Measurements from ENCODE around the gene DOCK1.

DOCK1 gene

DNA sequence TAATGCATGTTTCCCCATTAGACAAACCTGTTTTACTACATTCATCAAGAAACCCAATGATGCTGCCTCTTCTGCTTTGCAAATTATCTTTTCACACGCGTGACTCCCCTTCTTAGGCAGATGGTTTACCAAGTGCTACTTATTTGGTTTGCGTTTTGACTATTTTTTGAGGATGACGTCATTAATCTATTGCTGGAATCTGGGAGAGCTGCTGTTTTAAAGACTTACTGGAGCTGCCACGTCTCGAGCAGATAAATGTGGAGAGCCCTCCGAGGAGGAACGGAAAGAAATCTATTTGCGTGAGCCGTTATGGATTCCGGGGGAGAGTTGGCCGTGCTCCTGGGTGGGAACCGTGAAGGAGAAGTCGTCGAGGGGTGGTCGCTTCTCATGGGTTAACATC is 271.4 kb downstream of the DOCK1 start:
- no peak for DNase-seq (ENCODE audit: low spot score)

DNA sequence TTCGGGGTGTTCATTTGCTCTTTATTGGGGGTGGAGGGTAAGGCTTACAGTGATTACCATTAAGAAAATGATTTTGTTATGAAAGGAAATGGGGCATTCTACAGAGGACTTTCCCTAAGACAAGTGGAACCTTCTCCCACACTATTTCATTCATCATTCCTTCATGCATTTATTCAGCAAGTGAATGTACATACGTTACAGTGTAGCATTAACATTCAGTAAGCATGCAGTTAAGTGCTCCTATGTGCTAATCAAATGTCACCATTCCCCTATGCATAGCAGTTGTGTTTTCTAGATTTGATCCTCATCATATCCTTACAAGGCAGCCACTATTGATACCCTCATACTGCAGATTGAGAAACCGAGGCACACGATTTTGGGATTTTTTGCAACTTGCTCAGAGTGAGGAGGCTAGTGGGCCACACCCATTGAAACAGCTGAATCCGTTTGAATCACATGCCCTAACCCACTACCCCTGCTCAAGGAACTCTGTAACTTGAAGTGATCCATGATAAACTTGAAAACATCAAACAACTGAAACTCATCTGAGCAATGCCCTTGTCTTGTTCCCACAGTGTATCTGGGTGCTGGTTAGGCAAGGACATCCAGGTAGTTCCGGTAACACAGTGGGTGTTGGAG is 274.5 kb downstream of the DOCK1 start:
- DNase-seq (ENCODE audit: low spot score) = no peak

DNA sequence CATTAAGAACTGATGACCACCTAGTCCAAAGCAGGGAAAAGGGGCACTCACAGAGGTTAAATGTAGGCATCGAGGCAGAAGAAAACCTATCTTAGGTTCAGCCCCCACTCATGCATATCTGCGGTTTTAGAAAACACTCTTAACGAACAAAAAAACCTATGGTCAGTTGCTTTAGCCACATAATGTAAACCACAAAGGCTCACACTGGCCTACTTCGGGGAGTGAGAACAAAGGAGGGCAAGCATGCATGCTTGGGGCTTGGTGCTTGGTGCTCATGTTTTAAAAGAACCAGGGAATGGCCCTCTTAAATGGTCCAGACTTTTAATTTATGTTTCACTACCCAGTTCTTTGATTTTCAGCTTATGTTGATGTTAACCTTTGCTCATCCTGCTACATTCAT is 276.9 kb downstream of the DOCK1 start:
- no peak for DNase-seq (ENCODE audit: low spot score)

DNA sequence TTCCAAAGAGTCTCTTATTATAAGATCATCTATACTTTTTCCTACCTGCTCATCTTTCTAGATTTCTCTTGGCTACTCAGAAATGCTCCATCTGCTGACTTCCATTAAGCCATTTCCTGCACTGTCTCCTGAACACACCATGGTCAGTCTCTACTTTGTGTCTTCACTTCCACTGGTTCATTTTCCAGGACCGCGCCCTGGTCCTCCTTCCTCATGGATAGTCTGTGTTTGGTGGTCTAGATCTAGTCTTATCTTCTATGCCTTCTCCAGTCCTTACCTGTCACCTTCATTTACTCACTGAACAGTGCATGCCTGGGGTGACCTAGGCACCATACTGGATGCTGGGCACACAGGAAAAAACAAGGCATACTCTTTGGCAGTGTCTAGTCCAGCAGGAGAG is 279.4 kb downstream of the DOCK1 start:
- DNase-seq (ENCODE audit: low spot score) = no peak

DNA sequence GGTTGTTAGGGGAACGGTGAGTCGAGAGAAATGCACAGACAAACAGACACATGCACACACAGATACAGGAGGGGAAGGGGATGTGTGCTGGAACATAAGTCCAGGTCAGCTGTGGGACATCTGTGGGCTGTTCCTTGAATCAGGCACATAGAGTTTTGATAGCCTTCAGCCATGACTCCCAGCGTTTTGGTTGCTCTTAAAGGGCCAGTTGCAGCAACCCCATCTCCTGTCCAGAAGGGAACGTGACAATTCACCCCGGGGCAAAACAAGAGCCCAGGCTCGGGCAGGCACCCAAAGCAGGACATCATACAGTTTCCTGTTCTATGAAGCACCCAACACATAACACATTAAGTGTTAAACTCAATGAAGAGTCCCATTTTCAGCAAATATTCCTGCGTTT is 281.6 kb downstream of the DOCK1 start:
- no peak for DNase-seq (ENCODE audit: low spot score)

DNA sequence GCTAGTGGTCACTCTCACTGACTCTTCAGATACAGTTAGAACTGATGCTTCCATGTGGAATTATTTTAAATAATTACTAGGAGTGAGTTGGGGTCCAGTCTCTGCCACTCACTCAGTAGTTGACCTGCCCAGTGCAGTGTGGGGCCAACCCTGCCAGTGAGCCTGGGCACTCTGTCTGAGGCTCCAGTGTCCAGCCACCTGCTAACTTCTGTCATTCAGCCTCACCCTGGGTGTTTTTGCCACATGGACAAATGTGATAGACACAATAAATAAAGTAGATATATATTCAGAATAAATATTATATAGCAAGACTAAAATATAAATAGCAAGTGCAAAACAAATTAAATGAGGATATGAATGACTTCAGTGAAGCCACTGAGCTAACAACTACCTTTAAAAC is 284.0 kb downstream of the DOCK1 start:
- no peak for DNase-seq (ENCODE audit: low spot score)

DNA sequence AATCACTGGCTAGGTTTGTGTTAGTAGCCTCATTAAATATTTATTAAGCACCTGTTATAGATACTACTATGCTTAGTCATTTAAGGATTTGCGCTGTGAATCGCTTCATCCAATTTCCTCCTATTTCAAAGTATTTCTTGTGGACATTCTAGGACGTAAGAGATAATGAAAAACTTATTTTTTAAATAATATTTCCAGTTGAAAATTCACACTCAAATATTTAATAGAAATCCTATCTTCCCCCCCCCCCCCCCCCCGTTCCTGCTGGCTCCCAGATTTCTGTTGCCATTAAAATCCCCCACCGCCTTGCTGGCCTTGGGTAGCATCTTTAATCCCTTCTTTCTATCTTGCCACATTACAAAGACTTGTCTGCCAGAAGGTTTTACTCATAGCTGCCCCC is 285.2 kb downstream of the DOCK1 start:
- no peak for DNase-seq (ENCODE audit: low spot score)

DNA sequence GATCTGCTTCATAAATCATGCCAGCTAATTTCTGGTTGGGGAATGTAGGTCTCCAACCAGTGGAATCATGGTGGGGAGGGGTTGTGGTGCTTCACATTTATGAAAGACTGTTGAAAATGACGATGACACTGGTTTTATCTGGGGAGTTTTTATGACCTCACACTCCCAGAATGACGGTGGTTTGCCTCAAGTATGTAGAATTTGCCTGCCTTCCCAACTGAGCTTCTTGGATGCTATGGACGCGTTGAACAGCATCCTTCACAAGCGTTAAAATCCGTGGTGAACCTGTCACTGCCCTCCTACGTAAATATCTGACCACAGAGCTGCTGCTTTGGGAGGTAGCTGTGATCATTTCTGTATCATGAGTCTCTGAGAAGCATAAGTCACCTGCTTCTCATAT is 287.9 kb downstream of the DOCK1 start:
- no peak for DNase-seq (ENCODE audit: low spot score)

DNA sequence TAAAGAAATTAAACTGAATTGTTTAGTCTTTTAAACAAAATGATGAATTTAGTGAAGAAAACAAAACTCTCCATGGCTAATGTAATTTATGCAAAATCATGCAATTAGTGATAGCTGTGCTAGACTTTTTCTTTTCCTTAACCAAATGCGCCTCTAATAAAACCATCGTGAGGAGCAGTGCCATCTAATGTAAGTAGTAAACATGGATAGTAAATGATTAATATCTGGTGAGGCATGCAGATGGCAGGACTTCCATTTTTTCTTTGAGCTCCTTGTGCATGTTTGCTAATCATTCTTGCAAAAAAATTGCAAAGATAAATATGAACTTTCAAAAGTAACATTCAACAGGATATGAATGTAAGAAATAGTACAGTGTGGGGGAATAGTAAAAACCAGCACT is 288.9 kb downstream of the DOCK1 start:
- no peak for DNase-seq (ENCODE audit: low spot score)

DNA sequence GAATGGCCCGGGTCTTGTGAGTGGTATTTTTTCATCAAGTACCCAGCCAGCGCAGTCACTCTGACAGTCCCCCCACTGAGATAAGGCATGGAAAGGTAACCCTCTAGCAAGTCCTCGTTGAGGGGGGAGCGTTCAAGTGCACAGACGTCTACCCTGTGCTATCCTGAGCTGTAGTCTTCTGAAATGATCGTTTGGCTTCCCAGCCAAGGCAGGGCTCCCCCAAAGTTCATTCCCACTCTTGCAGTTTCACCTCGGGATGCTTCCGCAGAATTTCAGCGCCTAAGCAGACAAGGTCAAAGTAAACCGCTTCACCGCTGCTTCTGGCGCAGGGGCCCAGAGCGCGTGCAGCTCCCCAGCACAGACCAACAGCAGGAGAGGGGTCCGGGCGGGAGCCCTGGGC is 289.4 kb downstream of the DOCK1 start:
- DNase-seq (ENCODE audit: low spot score) = no peak

DNA sequence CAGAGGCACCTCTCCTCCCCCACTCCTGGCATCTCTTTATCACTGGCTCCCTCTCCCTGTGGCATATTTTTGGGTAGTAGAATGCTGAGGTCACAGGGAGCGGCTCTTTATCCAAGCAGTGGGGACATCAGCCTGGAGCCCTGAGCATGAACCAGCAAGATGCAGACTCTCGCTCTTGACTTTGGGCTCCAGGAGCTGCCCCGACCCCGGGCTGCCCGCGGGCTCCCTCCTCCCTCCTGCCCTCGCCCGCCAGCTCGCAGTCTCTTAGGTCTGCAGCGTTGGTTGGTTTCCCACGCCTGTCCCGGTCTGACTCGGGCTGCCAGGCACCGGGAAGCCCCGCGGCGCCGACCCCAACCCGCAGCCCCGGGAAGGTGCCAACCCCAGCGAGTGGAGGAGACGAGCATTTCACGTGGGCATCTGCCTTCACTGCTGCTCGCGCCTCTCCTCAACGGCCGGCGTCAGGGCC is 289.8 kb downstream of the DOCK1 start:
- peak; percentile 51 for DNase-seq (ENCODE audit: low spot score)

DNA sequence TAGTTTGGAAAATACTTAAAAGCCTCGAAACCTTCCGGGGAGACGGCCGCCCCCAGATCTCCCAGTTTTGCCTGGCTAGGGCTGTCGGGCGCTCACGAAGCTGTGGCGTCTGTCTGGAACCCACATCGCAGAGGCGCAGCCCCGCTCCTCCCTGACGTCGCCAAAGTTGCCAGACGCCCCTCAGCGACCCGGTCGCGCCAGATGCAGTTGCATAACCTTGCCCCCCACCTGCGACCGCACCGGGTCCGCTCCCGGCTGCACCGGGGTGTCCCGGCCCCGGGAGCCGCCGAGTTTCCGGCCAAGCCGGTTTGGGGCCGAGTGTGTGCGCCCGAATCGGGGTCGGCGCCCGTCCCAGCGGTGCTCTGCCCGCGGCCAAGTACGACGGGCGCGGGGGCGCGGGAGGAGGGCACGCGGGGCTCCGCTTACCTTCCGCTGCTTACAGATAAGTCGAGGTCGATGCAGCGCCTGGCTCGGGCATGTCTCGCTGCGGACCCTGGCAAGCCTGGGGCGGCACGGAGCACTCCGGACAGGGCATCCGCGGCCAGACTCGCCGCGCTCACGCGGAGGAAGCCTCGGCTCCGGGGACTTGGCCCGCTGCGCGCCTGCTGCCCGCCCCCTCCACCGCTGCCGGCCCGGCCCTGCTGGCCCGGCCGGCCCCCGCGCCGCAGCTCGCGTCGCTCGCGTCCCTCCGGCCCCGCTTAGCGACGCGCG is 290.5 kb downstream of the DOCK1 start:
- DNase-seq (ENCODE audit: low spot score) = no peak

DNA sequence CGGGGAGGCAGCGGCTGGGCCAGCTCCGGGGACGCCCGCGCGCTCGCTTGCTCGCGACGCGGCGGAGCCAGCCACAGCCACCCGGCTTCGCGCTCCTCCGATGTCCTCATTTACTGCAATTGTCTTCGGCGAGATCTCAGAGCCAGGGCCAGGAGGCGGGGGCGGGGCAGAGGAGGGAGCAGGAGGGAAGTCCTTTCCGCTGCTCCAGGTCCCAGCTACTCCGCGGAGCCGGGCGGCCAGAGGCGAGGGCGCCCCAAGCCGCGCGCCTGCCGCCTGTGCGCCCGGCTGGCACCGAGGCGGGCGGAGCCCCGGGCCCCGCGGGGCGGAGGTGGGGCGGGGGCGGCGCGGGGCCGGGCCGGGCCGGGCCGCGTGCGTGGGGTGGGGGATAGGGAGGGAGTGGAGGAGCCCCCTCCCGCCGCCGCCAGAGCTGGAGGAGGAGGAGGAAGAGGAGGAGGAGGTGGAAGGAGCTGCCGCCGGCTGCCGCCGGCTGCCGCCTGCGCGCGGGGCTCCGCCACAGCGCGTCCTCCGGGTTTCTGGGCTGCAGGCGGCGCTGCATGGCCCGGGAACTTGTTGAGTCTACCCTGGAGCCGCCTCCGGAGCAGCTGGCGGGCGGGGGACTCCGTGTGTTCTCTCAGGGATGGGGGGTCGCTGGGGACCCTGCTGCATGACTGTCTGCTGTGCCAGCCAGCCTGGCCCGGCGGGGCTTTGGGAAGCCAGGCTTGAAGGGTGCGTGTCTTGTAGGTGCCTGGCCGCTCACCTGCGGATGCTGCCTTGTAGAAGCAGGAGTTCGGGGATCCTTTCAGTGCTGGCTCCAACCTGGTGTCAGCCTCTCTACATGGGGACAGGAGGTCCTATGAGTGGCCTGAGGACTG is 291.3 kb downstream of the DOCK1 start, which contains the start of gene INSYN2A:
TSS of gene INSYN2A (minus strand) at position 310 of the 872 bp plus-strand sequence. CDS start 20,196 bp downstream, outside the sequence.
- DNase-seq (ENCODE audit: low spot score) = peak; percentile 64

DNA sequence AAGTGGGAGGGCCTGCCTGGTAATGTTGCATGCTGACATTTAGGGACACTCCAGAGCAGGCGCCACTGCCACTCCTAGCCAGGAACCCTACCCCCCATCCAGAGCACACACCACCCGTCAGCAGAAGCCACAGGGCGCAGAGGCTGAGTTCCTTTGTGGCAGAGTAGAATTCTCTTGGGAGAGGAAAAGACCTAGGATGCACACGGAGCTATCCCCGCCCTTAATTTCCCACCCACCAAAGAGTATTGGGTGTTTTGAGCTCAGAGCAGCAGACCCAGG is 291.9 kb downstream of the DOCK1 start:
- DNase-seq (ENCODE audit: low spot score) = no peak

DNA sequence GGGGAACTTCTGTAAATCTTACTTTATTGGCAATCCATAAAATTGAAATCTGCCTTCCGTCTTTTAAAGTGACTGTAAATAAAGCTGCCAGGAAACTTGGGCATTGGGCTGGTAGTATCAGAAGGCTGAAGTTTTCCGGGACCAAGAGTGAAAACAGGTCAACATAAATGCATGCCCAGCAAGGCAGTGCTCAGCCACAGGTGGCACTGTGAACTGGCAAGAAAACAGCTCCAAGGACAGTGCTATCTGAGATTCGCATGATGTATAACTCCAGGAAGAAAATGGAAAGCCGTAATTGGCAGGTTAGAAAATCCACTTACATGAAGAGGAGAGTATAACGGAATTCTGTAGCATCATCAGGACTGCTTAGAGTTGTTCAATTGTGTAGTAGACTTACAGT is 293.1 kb downstream of the DOCK1 start:
- DNase-seq (ENCODE audit: low spot score) = no peak

DNA sequence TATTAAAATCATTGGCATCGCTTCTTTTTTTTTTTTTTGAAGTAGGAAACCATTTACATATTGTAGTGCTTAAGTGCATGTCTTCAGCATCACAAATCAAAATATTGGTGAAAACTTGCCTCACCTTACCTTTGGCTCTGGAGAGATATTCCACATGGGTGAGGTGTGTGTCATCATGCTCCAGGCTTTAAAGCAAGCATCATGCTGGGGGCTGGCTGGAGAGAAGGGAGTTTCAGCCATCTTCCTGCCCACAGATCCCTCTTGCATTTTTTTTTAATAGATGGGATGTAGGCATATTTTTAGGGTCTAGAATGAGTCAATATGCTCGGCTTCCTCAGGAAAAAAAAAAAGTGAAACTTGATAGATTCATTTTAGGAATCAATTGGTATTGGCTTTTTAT is 293.5 kb downstream of the DOCK1 start:
- no peak for DNase-seq (ENCODE audit: low spot score)

DNA sequence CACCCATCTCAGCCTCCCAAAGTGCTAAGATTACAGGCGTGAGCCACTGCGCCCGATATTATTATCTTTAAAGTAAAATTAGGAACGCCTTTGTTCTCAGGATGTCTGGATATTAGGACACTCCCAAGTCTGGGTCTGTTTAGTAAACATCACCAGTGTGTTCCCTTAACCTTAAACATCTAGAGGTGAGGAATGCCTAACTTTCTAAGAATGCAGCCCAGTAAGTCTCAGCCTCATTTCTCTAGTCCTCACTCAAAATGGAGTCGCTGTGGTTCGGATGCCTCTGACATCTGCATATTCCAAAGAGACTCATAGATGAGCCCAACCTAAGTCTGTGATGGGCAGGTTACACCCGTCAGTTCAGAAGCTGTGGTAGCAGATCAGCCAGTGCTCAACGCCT is 295.4 kb downstream of the DOCK1 start:
- DNase-seq (ENCODE audit: low spot score) = no peak

DNA sequence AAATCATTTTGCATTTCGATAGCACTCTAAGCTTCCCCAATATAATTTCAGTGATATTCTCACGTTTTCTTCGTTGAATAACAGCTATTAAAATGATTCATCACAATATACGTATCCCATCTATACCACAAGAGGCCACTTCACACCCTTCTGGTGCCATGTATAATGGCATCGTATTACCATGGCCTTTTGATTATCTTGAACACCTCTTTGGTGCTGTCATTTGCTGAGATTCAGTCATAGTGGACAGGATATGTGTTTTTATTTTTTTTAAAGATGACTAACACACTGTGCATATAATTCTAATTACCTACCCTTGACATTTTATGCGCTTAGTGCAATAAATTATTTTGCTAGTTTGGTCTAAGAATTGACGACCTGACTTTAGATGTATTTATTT is 297.8 kb downstream of the DOCK1 start:
- no peak for DNase-seq (ENCODE audit: low spot score)

DNA sequence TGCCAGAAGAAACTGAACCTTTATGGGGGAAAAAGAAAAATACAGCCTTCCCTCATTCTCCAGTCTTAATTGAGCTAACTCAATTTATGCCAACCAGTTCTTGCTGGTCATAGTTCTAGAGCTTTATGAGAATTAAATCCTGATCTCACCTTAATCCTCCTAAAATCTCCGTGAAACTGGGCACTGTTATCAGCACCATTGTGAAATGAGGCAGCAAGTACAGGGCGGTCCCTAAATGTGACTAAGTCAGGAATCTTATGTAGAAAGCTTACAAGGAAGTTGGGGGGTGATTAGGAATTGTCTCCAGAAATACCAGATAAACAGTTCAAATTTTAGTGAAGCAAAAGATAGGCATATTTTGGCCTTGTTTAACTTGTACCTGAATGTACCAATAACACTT is 301.9 kb downstream of the DOCK1 start:
- no peak for DNase-seq (ENCODE audit: low spot score)

DNA sequence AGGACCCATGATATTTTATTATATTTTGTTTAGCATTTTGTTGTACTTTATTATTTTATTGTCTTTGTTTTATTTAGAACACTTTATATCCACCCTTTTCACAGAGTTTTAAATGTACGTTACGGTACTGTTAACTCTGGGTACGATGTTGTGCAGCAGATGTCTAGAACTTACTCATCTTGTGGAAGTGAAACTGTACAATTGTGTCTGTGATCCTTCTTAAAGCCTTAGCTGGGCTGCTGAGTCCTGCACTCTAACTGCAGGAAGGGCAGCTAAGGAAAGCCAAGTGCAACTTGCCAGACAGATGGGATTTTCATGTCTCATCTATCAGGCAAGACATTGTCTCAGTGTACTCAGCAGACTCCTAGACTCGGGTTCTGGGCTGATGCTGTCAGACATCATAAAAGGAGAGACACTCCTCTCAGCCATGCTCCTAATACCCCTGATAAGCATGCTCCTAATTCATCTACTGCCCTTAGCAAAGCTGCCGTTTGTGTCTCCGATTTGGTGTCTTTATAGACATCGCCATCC is 305.8 kb downstream of the DOCK1 start:
- DNase-seq (ENCODE audit: low spot score) = no peak

DNA sequence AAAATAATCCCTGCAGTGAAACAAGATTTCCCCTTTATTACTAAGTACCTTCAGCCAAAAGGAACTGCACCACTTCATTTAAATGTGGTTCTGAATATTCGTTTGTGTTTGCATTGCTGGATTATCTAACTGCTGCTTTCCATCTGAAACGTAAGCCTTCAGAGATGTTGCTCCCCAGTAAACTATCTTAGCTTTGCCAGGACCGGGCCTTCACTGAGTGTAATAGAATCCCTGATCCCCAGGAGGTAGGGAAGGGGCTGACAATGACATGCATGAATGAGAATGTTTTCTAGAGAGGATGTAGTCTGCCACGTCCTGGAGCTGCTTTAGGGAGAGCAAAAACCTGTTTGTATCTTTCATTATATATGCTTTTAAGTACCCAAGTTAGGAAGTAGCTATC is 310.6 kb downstream of the DOCK1 start:
- DNase-seq (ENCODE audit: low spot score) = no peak

DNA sequence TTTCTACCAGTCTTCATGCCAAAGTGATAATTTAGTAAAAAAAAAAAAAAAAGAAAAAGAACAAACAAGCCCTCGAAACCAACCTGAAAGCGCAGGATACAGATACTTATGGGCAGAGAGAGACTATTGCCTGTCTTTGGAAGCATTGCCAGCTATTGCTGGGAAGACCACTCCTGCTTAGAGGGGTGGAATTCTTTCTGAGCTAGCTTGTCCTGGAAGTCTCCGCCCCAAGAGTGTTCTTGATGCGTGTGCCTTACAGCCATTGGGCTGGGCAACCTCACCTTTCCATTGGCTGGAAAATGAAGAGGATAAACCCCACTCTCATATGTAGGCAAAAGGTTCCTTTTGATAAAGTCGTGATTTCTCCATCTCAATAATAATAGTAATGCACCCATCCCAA is 311.0 kb downstream of the DOCK1 start:
- DNase-seq (ENCODE audit: low spot score) = no peak

DNA sequence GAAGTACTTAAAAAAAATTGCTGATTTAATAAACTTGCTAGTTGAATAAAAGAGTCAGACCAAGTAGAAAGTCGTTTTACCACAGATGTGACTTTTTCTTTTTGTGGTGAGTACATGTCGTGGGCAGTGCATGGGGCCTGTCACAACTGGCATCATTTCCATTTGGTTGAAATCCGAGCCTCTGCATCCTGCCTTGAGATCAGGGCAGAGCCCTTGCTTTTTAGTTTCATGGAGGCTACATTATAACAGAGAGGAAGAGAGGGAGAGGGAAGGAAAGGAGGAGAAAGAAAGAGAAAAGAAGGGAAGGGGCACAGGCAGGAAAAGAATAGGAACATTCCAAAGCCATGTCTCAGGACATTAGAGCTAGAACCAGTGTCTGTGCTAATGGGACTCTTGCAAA is 311.6 kb downstream of the DOCK1 start:
- peak; percentile 32 for DNase-seq (ENCODE audit: low spot score)
